Activated T-helper 2 cell treated with anti-CD3 and anti-CD28 coated beads, Interferon-gamma antibody, Interleukin-2, Interleukin-4, amounts not matched to agents 10 μg/mL and 5 μg/mL and 100 μg/mL, durations not matched to agents 14 hours and 24 hours and 36 hours (primary cell): Measurements from ENCODE around the gene MARCHF7. TPM values are rescaled to one million over a fixed set of nuclear protein-coding genes. Genes with fewer than 3 reads are reported as not detected.
A peak's percentile ranks its signal among the peaks of the same experiment; 100 is the strongest.

Source experiments
- DNase-seq: peaks from one replicate; pipeline ENCODE4 v3.0.0; 2021; ENCODE audit warnings: low spot score
- H3K27ac Mint-ChIP-seq: one replicate; pipeline ENCODE4 v1.8.0; 2021; ENCODE audit warnings: mixed read lengths
- H3K27me3 Mint-ChIP-seq: one replicate; pipeline ENCODE4 v1.8.0; 2021; ENCODE audit warnings: low read depth, mixed read lengths
- H3K36me3 Mint-ChIP-seq: one replicate; pipeline ENCODE4 v1.8.0; 2021; ENCODE audit warnings: low read depth, mixed read lengths
- H3K4me1 Mint-ChIP-seq: one replicate; pipeline ENCODE4 v1.8.0; 2021; ENCODE audit warnings: low read depth, mixed read lengths
- H3K4me3 Mint-ChIP-seq: one replicate; pipeline ENCODE4 v1.8.0; 2021; ENCODE audit warnings: low read depth, mild to moderate bottlenecking, moderate library complexity, mixed read lengths
- H3K9me3 Mint-ChIP-seq: one replicate; pipeline ENCODE4 v1.8.0; 2021; ENCODE audit warnings: mixed read lengths
- intact Hi-C: fragments of 100-400 bp; cut with micrococcal nuclease; formaldehyde crosslinking; loops from one replicate; pipeline ENCODE4 v1.15.1; 2023
- total RNA-seq: library from RNA; stranded (reverse); gene quantifications from 2 replicates; pipeline ENCODE4 v1.2.3, GENCODE V29; 2022

MARCHF7 gene
- total RNA-seq, 1 donor from 2014 or later = 80.0 TPM

- no peak overlapping the region for H3K4me3 Mint-ChIP-seq
- H3K27me3 Mint-ChIP-seq = no peaks in the 10 kb centered on the region
- DNase-seq = no peak
- H3K36me3 Mint-ChIP-seq = peaks cover 48% of the 10 kb centered on the region
- H3K9me3 Mint-ChIP-seq = no peaks in the 10 kb centered on the region
- H3K4me1 Mint-ChIP-seq = peaks cover 6% of the 10 kb centered on the region
- H3K27ac Mint-ChIP-seq = no peak overlapping the region
- intact Hi-C loops = no loop called here
These were observed 42.7 kb downstream of the MARCHF7 start for GRCh38 chr2:159755014-159755413.

- H3K27me3 Mint-ChIP-seq = no peaks in the 10 kb centered on the region
- DNase-seq = no peak
- intact Hi-C loops = no loop called here
- H3K9me3 Mint-ChIP-seq = no peaks in the 10 kb centered on the region
- H3K4me3 Mint-ChIP-seq = no peak overlapping the region
- no peak overlapping the region for H3K27ac Mint-ChIP-seq
- H3K4me1 Mint-ChIP-seq = peaks cover 6% of the 10 kb centered on the region
- peaks cover 55% of the 10 kb centered on the region for H3K36me3 Mint-ChIP-seq
These were observed 43.5 kb downstream of the MARCHF7 start for GRCh38 chr2:159755788-159756187.

- intact Hi-C loops = no loop called here
- peaks cover 44% of the 10 kb centered on the region for H3K36me3 Mint-ChIP-seq
- H3K4me1 Mint-ChIP-seq = peaks cover 3% of the 10 kb centered on the region
- no peak overlapping the region for H3K4me3 Mint-ChIP-seq
- no peaks in the 10 kb centered on the region for H3K27me3 Mint-ChIP-seq
- DNase-seq = no peak
- H3K9me3 Mint-ChIP-seq = no peaks in the 10 kb centered on the region
- H3K27ac Mint-ChIP-seq = no peak overlapping the region
These were observed 45.9 kb downstream of the MARCHF7 start for GRCh38 chr2:159758239-159758638.

- Mint-ChIP-seq H3K27ac (no peak overlapping the region), H3K36me3 (peaks cover 47% of the 10 kb centered on the region)
These were observed 46.4 kb downstream of the MARCHF7 start for GRCh38 chr2:159758686-159759085.

GRCh38 chr2:159759577-159759976 lies 47.3 kb downstream of the MARCHF7 start:
- Mint-ChIP-seq H3K4me3 (no peak overlapping the region), H3K36me3 (peaks cover 53% of the 10 kb centered on the region), H3K27me3 (no peaks in the 10 kb centered on the region), H3K9me3 (no peaks in the 10 kb centered on the region), H3K4me1 (peaks cover 6% of the 10 kb centered on the region), H3K27ac (no peak overlapping the region)
- intact Hi-C loops = no loop called here
- no peak for DNase-seq

More at GRCh38 chr2:159758686-159759085, 46.4 kb downstream of the MARCHF7 start:
- intact Hi-C loops = no loop called here
- no peak overlapping the region for H3K4me3 Mint-ChIP-seq
- H3K4me1 Mint-ChIP-seq = peaks cover 3% of the 10 kb centered on the region
- no peak for DNase-seq
- H3K9me3 Mint-ChIP-seq = no peaks in the 10 kb centered on the region
- no peaks in the 10 kb centered on the region for H3K27me3 Mint-ChIP-seq

GRCh38 chr2:159760326-159760725 lies 48.0 kb downstream of the MARCHF7 start:
- Mint-ChIP-seq H3K36me3 (peaks cover 58% of the 10 kb centered on the region), H3K27ac (peak overlapping the region; percentile 42), H3K4me1 (peaks cover 6% of the 10 kb centered on the region), H3K4me3 (no peak overlapping the region), H3K27me3 (no peaks in the 10 kb centered on the region), H3K9me3 (no peaks in the 10 kb centered on the region)
- no peak for DNase-seq
- intact Hi-C loops = no loop called here

- H3K36me3 Mint-ChIP-seq = peaks cover 74% of the 10 kb centered on the region
- no peaks in the 10 kb centered on the region for H3K9me3 Mint-ChIP-seq
- H3K4me1 Mint-ChIP-seq = peaks cover 6% of the 10 kb centered on the region
- H3K27ac Mint-ChIP-seq = no peak overlapping the region
- intact Hi-C loops = no loop called here
- DNase-seq = no peak
- H3K27me3 Mint-ChIP-seq = no peaks in the 10 kb centered on the region
- H3K4me3 Mint-ChIP-seq = no peak overlapping the region
These were observed 49.8 kb downstream of the MARCHF7 start for GRCh38 chr2:159762075-159762474.

Other genes with a start within 250 kb of the MARCHF7 start
- gene BAZ2B, start 96.0 kb upstream of the MARCHF7 start, total RNA-seq = 6.4 and 6.5 TPM in 2 replicates
- 1.1 and 1.5 TPM in 2 replicates for gene CD302, start 85.7 kb downstream of the MARCHF7 start, total RNA-seq
- gene LY75, start 192.2 kb downstream of the MARCHF7 start, total RNA-seq = 112 TPM in 2 replicates